ENCODE results near the gene PPP2R5E.

Gene PPP2R5E

GRCh38 chr14:63435838-63436237 is 107.3 kb downstream of the PPP2R5E start:
- H3K4me3 ChIP-seq (ENCODE audit: low read depth, low read length), result no peak overlapping the region

DNA sequence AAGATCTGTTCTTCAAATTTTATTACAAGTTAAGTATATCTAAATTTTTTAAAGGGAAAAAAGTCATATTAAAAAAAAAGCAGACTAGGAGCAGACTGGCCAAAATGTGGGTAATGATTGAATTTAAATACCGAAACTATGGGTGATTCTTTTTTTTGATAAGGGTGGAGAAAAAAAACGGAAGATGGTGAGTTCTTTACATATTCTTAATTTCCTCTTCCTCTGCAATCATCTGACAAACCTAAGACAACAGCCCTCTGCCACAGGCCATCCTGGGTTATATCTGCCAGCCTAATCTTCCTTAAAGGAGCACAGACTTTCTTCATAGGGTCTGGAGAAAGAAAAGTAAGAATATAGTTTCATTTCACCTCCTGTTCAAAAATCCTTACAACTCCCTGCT is 108.0 kb downstream of the PPP2R5E start:
- no peak overlapping the region for H3K4me3 ChIP-seq (ENCODE audit: low read depth, low read length)

DNA sequence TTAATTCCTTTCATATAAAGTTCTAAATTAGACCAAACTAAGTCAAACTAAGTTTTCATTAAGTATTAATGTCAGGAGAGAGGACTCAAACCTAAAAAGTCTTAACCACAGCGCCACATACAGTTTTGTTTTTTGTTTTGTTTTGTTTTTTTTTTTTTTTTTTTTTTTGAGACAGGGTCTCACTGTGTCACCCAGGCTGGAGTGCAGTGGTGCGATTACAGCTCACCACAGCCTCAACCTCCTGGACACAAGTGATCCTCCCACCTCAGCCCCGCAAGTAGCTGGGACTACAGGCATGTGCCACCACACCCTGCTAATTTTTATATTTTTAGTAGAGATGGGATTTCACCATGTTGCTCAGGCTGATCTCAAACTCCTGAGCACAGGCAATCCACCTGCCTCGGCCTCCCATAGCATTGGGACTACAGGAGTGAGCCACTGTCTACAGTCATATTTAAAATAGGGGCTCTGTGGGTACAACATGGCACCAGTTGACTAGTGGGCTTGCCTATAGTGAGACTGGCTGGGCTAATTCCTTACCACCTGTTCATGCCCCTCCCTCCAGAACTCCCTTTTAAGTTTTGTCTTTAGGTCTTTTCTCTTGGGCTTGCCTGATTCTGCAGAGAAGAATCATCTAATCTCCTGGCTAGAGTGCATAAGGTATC is 110.2 kb downstream of the PPP2R5E start:
- H3K4me3 ChIP-seq (ENCODE audit: low read depth, low read length), result no peak overlapping the region

- H3K4me3 ChIP-seq (ENCODE audit: low read depth, low read length), result no peak overlapping the region
Measured at GRCh38 chr14:63432228-63432627, 110.9 kb downstream of the PPP2R5E start.

DNA sequence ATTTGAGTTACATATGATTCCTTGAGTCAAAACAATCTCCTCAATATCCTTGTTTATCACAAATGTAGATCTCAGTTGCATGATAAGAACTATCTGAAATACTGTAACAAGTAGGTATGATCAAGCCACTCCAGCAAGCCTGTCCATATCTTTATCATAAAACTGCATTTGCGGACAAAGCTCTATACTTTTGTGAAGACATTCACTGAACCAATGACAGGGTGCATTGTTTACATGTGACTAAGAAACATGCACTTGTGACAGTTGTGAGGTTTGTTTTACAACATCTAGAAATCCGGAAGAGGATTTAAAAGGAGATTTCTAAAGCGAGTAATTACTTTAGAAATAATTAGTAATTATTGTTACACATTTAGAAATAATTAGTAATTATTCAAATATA is 111.7 kb downstream of the PPP2R5E start:
- no peak overlapping the region for H3K4me3 ChIP-seq (ENCODE audit: low read depth, low read length)

DNA sequence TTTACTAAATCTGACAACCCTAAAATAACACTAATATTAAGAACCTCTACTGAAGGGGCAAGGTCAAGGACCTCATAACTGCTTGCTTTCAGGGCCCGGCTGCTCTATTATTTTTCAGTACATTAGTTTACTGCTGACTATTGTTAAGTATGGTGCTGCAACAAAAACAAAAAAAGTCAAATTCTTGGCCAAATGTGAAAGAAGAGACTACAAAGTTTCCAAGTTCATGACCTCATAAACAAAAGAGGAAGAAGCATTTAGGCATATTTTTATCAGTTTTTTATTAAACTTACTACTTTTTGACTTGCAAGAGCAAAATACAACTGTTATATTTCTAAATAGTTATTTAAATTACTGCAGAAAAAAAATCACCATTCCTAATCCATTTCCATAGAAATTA is 114.7 kb downstream of the PPP2R5E start:
- no peak overlapping the region for H3K4me3 ChIP-seq (ENCODE audit: low read depth, low read length)

- H3K4me3 ChIP-seq (ENCODE audit: low read depth, low read length), result no peak overlapping the region
Measured at GRCh38 chr14:63426838-63427352, 116.3 kb downstream of the PPP2R5E start.

DNA sequence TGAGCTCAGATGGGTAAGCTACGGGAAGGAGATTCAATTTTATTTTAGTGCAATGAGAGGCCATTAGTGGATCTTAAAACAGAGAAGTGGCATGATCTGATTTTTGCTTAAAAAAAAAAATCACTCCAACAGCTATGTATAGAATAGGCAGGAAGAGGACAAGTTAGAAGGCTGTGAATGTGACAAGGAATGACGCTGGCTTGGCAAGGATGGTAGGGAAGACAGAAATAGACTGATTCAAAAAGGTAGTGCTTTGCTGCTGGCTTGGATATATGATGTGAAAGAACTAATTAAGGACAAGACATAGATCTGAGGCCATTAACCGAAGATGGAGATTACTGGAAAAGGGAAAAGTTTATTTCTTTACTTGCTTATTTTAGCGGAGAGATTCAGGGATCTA is 119.3 kb downstream of the PPP2R5E start:
- H3K4me3 ChIP-seq (ENCODE audit: low read depth, low read length), result no peak overlapping the region

DNA sequence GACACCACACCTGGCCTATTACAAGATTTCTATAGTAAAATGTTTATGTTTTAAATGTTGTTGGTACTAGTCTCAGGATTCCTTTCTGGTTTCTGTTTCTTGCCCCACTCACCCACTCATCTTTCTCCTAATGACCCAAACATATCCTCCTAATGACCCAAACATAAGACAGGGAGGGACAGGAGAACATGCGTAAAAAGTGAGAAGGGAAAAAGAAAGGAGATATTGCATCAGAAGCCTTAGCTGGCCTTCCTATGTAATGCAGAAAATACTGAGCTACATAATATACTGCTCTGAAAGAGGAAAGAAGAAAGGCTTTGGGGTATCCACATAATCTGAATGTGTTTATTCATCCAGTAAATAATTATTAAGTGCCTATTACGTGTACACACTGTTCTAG is 119.8 kb downstream of the PPP2R5E start:
- H3K4me3 ChIP-seq (ENCODE audit: low read depth, low read length), result no peak overlapping the region

DNA sequence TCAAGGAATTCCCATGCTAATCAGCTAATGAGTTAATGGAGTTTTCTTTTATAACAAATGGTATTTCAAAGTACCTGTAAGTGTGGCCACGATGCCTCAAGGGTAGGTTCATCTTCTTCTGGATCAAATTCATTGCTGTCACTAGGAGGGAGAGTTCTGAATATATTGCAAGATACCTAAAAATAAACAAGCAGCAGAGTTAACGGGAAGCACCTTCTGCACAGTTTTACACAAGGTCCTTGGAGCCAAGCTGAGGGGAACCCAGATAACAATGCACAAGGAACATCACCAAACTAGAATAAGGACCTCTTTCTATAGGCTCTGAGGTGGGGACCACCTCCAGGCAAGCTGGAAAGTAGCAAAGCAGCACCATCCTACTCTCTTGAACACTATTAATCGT is 121.3 kb downstream of the PPP2R5E start:
- H3K4me3 ChIP-seq (ENCODE audit: low read depth, low read length), result no peak overlapping the region

DNA sequence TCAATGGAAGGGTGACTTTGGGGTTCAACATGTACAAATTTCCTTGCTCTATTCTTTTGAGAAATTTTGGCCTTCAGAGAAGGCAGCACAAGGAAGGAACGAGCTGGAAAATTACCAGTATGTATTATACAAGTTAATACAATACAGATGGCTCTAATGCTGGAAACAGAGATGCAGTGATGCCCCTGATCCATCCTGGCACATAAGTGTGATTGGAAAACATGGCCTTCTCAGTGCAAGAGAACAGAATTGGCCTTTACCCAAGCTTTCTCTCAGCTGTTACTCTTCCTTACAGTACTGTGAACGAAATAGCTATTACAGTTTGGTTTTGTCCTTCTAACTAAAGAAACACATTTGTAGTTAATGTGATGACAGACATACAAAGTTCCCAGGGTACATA is 122.0 kb downstream of the PPP2R5E start:
- no peak overlapping the region for H3K4me3 ChIP-seq (ENCODE audit: low read depth, low read length)

DNA sequence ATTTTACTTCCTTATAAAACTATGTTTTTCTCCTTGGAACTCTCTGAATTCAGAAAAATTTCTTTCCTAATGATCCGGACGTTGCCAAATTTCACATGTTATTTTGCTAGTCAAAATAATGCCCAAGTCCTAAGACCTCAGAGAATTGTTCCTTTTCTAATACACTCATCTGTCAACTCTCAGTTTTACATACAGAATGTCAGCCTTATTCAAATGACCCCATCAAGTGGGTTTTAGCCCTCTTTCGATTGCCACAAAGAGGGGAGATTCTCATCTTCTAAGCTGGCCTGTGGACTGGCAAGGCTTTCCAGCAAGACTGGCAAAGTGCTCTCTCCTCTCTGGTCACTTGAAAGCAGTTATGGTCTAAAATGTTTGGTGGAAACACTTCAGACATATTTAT is 125.2 kb downstream of the PPP2R5E start:
- H3K4me3 ChIP-seq (ENCODE audit: low read depth, low read length), result no peak overlapping the region

DNA sequence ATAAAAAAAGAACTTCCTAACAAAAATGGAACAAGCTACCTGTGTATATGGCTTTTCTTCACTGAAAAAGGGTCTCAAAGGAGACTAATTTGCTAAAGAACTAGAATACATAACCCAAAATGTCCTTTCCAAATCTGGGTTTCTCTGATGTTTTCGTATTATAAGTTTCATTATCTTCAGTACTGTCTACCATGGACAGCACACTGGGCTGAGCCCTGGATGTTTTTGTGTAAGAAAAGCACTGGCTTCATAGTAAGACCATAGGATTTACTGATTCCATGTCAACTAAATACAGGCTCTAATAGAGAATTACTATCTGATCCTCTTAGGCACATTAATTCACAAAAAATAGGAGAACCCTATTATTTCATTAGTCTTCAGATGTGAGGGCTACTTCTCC is 130.2 kb downstream of the PPP2R5E start:
- no peak overlapping the region for H3K4me3 ChIP-seq (ENCODE audit: low read depth, low read length)

GRCh38 chr14:63406333-63406732 is 136.8 kb downstream of the PPP2R5E start:
- H3K4me3 ChIP-seq (ENCODE audit: low read depth, low read length), result no peak overlapping the region

DNA sequence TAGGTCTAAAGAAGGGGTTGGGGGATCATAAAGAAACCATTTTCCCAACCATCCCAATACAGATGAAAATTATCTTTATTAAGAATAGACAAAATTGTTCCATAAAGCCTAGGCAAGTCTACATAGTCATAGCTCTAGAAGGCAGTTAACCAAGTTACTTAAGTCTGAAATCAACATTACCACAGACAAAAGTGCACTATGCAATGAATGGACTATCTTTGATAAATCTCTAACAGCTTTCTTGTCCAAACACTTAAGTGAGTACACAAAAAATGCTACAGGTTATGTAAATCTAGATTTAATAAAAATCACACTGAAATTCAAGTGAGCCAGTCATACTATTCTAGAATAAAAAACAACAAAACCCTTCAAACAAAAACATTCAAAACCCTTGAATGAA is 137.5 kb downstream of the PPP2R5E start:
- no peak overlapping the region for H3K4me3 ChIP-seq (ENCODE audit: low read depth, low read length)

DNA sequence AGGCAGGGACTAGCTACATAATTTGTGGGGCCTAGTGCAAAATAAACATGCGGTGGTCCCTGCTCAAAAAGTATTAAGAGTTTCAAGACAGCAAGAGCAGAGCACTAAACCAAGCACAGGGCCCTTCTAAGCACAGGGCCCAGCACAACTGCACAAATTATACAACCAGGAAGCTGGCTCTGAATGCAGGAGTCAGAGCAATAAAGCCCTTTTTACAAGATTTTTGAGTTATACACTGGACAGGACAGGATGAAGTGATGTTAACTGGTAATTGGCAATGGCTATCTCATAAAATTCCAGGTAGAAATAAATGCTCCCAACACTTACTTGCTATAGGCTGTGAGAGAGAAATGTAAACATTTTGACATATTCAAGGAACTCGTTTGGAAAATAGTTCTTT is 138.3 kb downstream of the PPP2R5E start:
- no peak overlapping the region for H3K4me3 ChIP-seq (ENCODE audit: low read depth, low read length)

- H3K4me3 ChIP-seq (ENCODE audit: low read depth, low read length), result no peak overlapping the region
Measured at GRCh38 chr14:63401646-63402045, 141.5 kb downstream of the PPP2R5E start.

DNA sequence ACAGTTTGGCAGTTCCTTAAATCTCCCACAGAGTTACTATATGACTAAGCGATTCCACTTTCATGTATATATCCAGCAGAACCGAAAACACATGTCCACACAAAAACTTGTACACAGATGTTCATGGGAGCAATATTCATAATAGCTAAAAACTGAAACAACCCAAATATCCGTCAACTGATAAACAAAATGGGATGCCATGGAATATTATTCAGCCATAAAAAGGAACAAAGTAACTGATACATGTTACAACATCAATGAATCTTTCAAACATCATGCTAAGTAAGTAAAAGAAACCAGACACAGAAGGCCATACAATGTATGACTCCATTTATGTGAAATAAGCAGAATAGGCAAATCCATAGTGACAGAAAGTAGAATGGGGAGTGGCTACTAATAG is 144.2 kb downstream of the PPP2R5E start:
- H3K4me3 ChIP-seq (ENCODE audit: low read depth, low read length), result no peak overlapping the region

DNA sequence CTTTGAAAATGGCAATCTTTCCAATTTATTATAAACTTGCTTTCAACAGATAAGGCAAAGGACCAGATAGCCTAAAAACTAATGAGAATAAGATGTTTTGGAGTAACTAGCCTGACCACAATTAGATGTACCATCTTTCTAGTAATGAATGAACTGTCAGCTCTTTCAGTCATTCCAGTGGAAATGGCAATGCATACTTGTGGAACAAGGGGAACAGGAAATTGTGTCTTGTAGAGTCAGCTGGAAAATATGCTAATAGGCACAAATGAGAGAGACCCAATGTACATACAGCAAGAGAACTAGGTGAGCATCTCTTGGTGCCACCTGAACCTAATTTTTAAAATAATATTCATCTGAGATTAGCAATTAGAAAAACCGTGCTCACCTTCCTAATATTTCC is 148.3 kb downstream of the PPP2R5E start:
- H3K4me3 ChIP-seq (ENCODE audit: low read depth, low read length), result no peak overlapping the region

- no peak overlapping the region for H3K4me3 ChIP-seq (ENCODE audit: low read depth, low read length)
Measured at GRCh38 chr14:63394432-63394831, 148.7 kb downstream of the PPP2R5E start.

GRCh38 chr14:63393012-63393411 is 150.2 kb downstream of the PPP2R5E start:
- no peak overlapping the region for H3K4me3 ChIP-seq (ENCODE audit: low read depth, low read length)

DNA sequence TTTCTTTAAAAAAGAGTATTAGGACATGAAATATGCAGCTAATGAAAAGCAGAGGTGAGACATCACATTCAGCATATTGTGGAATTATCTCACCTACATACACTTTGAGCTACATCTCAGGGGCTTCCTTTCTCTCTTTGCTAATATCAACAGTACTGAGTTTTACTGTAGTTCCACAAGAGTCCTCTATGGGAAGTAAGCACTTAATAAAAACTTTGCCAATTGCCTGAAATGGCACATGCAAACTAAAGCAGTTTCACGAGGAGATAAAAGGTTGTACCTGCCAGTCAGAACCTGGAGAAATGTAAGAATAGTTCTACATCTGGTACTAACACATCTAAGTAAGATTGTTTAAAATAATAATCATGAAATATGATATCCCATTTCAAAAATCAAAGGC is 150.9 kb downstream of the PPP2R5E start:
- no peak overlapping the region for H3K4me3 ChIP-seq (ENCODE audit: low read depth, low read length)

DNA sequence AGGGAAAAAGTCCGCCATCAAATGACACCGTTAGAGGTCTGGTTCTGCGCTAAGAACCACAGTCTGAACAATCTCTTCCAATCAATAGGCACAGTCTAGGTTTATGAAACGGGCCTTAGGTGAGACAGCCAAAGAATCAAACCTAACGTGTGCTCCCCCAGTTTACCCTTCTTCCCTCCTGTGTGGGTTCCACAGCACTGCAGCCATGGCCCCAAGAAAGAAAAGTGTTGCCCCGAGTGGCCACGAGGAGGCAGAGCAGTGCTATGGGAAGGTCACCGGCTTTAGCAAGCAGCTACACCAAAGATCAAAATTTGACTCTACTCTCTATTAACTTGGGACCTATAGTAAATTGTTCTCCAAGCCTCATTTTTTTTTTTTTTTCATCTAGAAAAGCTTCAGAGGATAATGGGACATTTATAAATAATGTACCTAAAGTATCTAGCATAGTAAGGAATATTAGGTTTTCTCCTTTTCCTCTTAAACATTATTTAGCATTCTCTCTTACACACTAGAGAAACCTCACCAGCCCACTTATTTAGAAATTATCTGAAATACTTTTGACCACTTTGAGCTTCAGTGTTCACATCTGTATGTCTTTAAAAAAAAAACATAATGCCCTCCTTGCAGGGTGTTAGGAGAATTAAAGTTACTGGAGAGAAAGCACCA is 154.3 kb downstream of the PPP2R5E start:
- no peak overlapping the region for H3K4me3 ChIP-seq (ENCODE audit: low read depth, low read length)
